ENCODE data around the gene JTB. TPM values are rescaled to one million over a fixed set of nuclear protein-coding genes. Genes with fewer than 3 reads are reported as not detected.

JTB gene
- total RNA-seq, 3 donors from 2014 or later (not counting 1 experiment from before 2014, with no cell fraction given), result 96.9 to 107 (median 101) TPM

GRCh38 chr1:153941826-153942725 is 35.4 kb downstream of the JTB start:
- Histone ChIP-seq H3K36me3 (ENCODE audit: control insufficient read depth, insufficient read depth, low read length) (peaks cover 53% of the 10 kb centered on the region), H3K4me1 (ENCODE audit: control insufficient read depth, insufficient read depth, low read length) (peaks cover 46% of the 10 kb centered on the region), H3K27ac (ENCODE audit: low read length) (no peak overlapping the region), H3K9me3 (ENCODE audit: control insufficient read depth, insufficient read depth, low read length) (no peaks in the 10 kb centered on the region), H3K27me3 (ENCODE audit: control insufficient read depth, insufficient read depth, low read length) (no peaks in the 10 kb centered on the region), H3K4me3 (ENCODE audit: low read length) (no peak overlapping the region)
- Mint-ChIP-seq H3K9me3 (no peaks in the 10 kb centered on the region), H3K4me3 (peak overlapping the region; percentile 37), H3K27me3 (ENCODE audit: low read depth in 2 of 2) (no peaks in the 10 kb centered on the region), H3K27ac (peak overlapping the region; percentile 70 to 92), H3K36me3 (no peaks in the 10 kb centered on the region), H3K4me1 (peaks cover 44 to 64% of the 10 kb centered on the region in 2 donors)
- DNase-seq (no peak), ATAC-seq (no peak)
- intact Hi-C loops (cut with micrococcal nuclease), result no loop called here
- TF ChIP-seq CTCF (IDR thresholded peaks at IDR 0.05), result no peak
- 96% methylated on average over 34 of the region's 34 CpGs for WGBS (ENCODE audit: insufficient coverage)

GRCh38 chr1:153940756-153941155 is 36.7 kb downstream of the JTB start:
- Histone ChIP-seq H3K9me3 (ENCODE audit: control insufficient read depth, insufficient read depth, low read length) (no peaks in the 10 kb centered on the region), H3K4me1 (ENCODE audit: control insufficient read depth, insufficient read depth, low read length) (peaks cover 41% of the 10 kb centered on the region), H3K27me3 (ENCODE audit: control insufficient read depth, insufficient read depth, low read length) (no peaks in the 10 kb centered on the region), H3K36me3 (ENCODE audit: control insufficient read depth, insufficient read depth, low read length) (peaks cover 67% of the 10 kb centered on the region), H3K27ac (ENCODE audit: low read length) (no peak overlapping the region), H3K4me3 (ENCODE audit: low read length) (no peak overlapping the region)
- TF ChIP-seq CTCF (IDR thresholded peaks at IDR 0.05), result no peak
- intact Hi-C loops (cut with micrococcal nuclease), result no loop called here
- H3K36me3 Mint-ChIP-seq, result no peaks in the 10 kb centered on the region
- peaks cover 39 to 57% of the 10 kb centered on the region in 2 donors for H3K4me1 Mint-ChIP-seq
- DNase-seq, result no peak
- ATAC-seq, result no peak
- no peaks in the 10 kb centered on the region for H3K9me3 Mint-ChIP-seq
- no peaks in the 10 kb centered on the region for H3K27me3 Mint-ChIP-seq (ENCODE audit: low read depth in 2 of 2)
- peak overlapping the region; percentile 30 to 81 for H3K27ac Mint-ChIP-seq
- H3K4me3 Mint-ChIP-seq, result no peak overlapping the region
- 95% methylated on average over 8 of the region's 8 CpGs for WGBS (ENCODE audit: insufficient coverage)

- H3K9me3 ChIP-seq (ENCODE audit: control insufficient read depth, insufficient read depth, low read length), result no peaks in the 10 kb centered on the region
- peaks cover 31% of the 10 kb centered on the region for H3K4me1 ChIP-seq (ENCODE audit: control insufficient read depth, insufficient read depth, low read length)
- Mint-ChIP-seq H3K4me3 (no peak overlapping the region), H3K27ac (peak overlapping the region; percentile 30 to 81), H3K4me1 (peaks cover 26 to 47% of the 10 kb centered on the region in 2 donors), H3K9me3 (no peaks in the 10 kb centered on the region), H3K36me3 (no peaks in the 10 kb centered on the region), H3K27me3 (ENCODE audit: low read depth in 2 of 2) (no peaks in the 10 kb centered on the region)
- ATAC-seq (no peak), DNase-seq (no peak)
- no peak overlapping the region for H3K4me3 ChIP-seq (ENCODE audit: low read length)
- H3K27ac ChIP-seq (ENCODE audit: low read length), result no peak overlapping the region
- peaks cover 77% of the 10 kb centered on the region for H3K36me3 ChIP-seq (ENCODE audit: control insufficient read depth, insufficient read depth, low read length)
- intact Hi-C loops (cut with micrococcal nuclease), result no loop called here
- no peak for TF ChIP-seq CTCF (IDR thresholded peaks at IDR 0.05)
- no peaks in the 10 kb centered on the region for H3K27me3 ChIP-seq (ENCODE audit: control insufficient read depth, insufficient read depth, low read length)
- 94% methylated on average over 12 of the region's 12 CpGs for WGBS (ENCODE audit: insufficient coverage)
Observed at GRCh38 chr1:153939476-153939875, 38.0 kb downstream of the JTB start.

Measured in natural killer cell (primary cell).